Stimulated activated CD4-positive, alpha-beta T cell treated with anti-CD3 and anti-CD28 coated beads, Interleukin-4, amount 100 ng/mL, for 1 hour (primary cell): Measurements from ENCODE around the gene LIMS1.
"Not testable (repeated sequence)": the region's sequence is repeated elsewhere in the genome, so short reads cannot be mapped to it uniquely, and the experiment has no call there.

ENCODE experiments used
- DNase-seq: peaks from one replicate; pipeline ENCODE4 v3.0.0-alpha.2; 2020

The LIMS1 gene

DNA sequence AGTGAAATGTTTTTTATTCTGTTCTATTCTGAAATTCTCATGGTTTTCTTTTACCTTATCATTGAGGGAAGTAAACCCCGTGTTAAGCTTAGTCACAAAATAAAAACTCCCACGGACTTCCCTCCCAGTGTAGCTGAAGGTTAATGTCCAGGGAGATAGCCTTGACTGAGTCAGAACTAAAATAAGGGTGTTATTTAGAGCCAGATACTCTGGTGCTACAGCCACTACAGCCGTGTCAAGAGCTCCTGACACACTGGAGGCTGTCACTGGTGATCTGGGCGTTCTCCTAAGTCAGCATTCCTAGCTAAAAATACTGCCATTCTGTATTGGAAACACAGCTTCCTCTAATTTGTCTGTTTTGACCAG is 103.0 kb downstream of the LIMS1 start:
- no peak for DNase-seq

DNA sequence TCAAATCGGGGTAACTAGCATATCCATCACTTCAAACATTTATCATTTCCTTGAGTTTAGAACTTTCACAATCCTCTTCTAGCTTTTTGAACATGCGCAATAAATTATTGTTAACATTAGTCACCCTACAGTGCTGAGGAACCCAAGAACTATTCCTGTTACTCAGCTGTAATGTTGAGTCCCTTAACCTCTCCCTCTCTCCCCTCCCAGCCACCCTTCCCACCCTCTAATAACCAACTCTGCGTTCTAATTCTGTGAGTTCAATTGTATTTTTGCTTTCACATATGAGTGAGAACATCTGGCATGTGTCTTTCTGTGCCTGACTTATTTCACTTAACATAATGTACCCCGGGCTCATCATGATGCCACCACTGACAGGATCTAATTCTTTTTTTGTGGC is 106.5 kb downstream of the LIMS1 start:
- DNase-seq, result no peak

DNA sequence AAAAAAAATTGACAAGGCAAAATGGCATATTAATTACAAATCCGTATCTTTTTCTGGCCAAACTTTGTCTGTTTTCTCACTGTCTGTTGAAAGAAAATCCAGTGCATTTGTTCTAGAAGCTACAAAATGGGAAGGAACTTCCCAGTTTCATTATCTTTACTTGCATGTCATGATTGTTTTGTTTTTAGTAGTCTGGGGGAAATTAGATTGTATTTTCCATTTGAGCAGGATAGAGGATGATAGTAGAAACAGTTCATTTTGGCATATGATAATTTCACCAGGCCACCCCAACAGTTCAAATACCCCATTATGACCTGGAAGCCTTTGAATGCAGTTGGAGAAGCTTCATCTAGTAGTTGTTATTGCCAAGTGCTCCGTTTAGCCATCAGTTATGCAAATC is 107.5 kb downstream of the LIMS1 start:
- DNase-seq, result no peak

DNA sequence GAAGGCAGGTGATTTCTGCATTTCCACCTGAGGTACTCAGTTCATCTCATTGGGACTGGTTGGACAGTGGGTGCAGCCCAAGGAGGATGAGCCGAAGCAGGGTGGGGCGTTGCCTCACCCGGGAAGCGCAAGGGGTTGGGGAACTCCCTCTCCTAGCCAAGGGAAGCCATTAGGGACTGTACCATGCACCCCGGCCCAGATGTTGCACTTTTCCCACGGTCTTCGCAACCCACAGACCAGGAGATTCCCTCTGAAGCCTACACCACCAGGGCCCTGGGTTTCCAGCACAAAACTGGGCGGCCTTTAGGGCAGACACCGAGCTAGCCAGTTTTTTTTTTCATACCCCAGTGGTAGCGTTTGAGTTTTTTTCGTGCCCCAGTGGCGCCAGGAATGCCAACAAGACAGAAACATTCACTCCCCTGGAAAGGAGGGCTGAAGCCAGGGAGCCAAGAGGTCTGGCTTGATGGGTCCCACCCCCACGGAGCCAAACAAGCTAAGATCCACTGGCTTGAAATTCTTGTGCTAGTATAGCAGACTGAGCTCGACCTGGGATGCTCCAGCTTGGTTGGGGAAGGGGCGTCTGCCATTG is 109.1 kb downstream of the LIMS1 start:
- DNase-seq, result no peak

DNA sequence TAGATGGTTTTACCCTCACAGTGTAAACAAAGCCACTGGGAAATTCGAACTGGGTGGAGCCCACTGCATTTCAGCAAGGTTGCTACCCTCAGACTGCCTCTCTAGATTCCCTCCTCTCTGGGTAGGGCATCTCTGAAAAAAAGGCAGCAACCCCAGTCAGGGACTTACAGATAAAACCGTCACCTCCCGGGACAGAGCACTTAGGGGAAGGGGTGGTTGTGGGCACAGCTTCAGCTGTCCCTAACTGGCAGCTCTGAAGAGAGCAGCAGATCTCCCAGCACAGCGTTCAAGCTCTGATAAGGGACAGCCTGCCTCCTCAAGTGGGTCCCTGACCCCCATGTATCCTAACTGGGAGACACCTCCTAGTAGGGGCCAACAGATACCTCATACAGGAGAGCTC is 109.6 kb downstream of the LIMS1 start:
- not testable (repeated sequence) for DNase-seq

DNA sequence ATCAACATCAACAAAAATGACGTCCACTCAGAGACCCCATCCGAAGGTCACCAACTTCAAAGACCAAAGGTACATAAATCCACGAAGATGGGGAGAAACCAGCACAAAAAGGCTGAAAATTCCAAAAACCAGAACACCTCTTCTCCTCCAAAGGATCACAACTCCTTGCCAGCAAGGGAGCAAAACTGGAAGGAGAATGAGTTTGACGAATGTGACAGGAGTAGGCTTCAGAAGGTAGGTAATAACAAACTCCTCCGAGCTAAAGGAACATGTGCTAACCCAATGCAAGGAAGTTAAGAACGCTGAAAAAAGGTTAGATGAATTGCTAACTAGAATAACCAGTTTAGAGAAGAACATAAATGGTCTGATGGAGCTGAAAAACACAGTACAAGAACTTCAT is 110.2 kb downstream of the LIMS1 start:
- DNase-seq, result not testable (repeated sequence)

DNA sequence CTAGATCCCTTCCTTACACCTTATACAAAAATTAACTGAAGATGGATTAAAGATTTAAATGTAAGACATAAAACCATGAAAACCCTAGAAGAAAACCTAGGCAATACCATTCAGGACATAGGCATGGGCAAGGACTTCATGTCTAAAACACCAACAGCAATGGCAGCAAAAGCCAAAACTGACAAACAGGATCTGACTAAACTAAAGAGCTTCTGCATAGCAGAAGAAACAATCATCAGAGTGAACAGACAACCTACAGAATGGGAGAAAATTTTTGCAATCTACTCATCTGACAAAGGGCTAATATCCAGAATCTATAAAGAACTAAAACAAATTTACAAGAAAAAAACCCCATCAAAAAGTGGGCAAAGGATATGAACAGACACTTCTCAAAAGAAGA is 114.5 kb downstream of the LIMS1 start:
- not testable (repeated sequence) for DNase-seq

DNA sequence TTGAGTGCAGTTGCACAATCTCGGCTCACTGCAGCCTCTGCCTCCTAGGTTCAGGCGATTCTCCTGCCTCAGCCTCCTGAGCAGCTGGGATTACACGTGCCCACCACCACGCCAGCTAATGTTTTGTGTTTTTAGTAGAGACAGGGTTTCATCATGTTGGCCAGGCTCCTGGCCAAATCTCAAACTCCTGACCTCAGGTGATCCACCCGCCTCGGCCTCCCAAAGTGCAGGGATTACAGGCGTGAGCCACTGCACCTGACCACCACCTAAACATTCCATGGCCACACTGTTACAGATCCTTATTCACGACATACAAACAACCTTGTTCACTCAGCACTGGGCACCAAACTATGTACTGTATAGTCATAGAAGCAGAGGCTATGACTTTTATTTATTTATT is 116.2 kb downstream of the LIMS1 start:
- DNase-seq, result not testable (repeated sequence)

DNA sequence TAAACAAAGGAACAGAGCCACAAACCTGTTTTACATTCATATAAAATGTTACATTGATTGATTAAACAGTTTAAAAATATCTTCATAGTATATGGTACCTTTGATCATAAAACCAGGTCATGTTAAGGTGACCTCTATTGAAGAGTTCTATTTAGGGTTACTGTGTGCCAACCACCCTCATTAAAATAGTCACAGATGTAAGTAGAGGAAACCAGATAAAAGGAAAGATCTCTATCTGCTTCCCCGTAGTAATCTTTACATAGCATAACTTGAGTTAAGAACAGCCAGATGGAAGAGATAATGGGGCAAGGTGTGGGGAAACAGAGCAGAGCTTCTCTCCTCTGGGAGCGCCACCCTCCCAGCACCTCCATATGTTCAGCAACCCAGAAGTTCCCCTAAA is 117.2 kb downstream of the LIMS1 start:
- not testable (repeated sequence) for DNase-seq

DNA sequence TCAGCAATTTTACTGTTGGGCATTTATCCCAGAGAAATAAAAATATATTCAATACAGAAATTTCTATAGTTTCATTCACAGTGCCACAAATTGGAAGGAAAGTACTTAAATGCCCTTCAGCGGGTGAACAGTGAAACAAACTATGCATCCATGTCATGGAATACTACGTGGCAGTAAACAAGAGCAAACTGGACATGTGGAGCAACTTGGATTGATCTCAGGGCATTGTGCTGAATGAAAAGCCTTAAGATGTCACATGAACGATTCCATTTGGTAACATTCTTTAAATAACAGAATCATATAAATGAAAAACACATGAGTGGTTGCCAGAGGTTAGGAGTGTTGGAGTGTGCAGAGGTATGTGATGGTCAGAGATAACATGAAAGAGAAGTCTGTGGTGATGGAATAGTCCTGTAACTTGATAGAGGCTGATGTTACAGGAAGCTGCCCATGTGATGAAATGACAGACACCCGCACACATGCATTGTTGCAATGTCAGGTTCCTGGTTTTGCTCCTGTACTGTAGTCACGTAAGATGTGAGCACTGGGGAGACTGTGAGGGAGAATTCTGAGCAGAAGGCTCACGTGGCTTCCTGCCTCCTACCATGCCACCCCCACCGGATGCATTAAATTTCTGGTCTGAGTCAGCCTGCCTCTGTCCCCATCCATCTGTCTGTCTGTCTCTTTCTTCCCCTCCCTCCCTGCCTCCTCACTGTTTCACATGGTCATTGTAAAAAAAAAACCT is 118.1 kb downstream of the LIMS1 start:
- DNase-seq, result peak; percentile 20

DNA sequence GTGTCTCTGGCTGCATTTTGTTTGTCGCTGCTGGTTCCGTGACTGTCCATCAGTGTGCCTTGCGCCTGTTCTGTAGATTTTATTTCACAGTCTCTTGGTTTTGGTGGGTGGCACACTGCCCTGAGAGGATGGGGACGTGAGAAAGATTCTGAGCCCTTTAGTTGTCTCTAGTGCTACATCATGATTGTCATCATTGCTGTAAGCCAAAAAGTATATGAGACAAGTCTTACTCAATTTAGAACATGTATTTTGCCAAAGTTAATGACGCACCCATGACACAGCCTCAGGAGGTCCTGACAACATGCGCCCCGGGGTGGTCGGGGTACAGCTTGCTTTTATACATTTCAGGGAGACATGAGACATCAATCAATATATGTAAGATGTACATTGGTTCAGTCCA is 119.2 kb downstream of the LIMS1 start:
- DNase-seq, result not testable (repeated sequence)

DNA sequence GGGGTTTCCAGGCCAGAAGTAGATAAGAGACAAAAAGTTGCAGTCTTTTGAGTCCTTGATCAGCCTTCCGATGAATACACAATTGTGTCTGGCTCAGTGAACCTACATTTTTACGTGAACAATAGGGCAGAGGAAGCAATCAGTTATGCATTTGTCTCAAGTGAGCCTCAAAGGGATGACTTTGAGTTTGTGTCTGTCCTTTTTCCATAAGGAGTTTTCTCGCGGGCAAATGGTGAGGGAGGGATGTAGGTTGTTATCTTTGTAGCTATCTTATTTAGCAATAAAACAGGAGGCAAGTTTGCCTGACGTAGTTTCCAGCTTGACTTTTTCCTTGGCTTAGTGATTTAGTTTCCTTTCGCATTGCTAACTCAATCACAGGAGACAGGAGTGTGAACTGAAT is 119.6 kb downstream of the LIMS1 start:
- DNase-seq, result not testable (repeated sequence)

DNA sequence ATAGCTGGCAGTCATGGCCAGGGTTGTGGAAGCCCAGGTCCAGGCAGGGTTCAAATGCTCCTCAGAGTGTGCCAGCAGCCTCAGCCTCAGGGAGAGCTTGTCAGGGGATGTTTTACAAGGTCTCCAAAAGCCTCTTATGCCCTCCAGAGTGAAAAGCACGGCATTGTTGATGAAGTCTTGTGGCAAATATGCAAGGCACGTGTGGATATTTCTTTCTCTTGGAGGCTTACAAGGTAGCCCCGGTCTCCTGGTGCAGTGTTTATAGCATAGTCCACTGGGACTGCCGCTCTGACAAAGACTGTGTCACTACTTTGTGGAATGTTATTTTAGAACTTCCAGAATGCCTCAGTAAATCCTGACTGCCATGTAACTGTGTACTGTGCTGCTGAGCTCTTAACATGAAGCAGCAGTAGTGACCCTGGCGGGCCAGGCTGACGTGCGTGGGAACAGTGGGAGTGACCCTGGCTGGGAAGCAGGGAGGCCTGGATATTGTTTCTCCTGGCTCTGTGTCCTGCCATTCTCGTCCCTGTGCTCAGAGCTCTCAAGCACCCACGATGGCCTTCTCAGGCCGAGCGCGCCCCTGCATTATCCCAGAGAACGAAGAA is 120.4 kb downstream of the LIMS1 start:
- DNase-seq, result not testable (repeated sequence)

DNA sequence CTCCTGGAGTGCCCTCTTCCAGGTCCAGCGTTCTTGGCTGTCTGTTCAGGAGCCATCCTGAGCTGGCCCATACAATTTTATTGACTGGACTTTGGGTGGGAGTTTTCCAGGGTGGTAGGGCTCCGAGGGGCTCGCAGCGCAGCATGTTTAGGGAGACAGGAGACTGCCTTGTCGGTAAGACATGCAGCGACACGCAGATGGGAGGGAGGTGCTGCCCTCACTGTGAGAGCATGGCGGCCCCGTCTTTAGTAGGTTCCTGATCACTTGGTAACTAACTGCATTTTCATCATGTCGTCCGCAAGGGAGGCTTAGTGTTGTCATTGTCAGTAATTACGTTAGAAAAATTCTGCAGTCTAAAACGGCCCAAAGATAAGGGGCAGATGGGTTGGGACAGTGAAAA is 121.0 kb downstream of the LIMS1 start:
- DNase-seq, result not testable (repeated sequence)

DNA sequence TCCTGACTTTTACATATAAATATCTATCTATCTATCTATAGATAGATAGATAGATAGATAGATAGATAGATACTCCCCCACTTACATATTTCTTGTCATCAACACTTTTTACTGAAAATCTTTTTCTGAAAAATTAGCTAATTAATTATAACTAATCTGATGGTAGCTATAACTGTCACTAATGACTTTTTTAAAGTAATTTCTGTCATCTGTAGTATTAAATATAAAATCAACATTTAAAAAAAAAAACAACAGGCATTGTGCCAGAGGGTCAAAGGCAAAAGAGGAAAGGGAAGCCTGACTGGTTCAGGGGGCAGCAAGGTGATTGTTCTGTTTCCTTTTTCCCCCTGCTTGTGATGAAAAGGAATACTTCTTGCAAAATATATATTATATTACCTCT is 122.0 kb downstream of the LIMS1 start:
- DNase-seq, result not testable (repeated sequence)

DNA sequence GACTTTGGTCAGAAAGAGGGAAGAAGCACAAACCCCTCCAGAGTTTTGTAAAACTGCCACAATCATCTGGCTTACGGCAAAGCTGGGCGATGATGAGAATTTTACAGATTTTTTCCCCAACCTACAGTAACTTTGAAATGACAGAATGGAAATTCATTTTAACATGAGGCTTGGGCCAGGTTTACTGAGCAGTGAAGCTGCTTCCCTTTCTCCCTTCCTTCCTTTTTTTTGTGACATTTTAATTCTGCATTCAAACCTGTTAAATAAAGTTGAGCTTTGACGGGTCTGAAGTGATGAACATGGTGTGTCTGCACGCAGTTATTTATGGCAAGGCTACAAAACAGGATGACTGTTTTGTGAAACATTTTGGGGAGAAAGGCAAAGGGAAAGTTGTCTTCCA is 123.2 kb downstream of the LIMS1 start:
- not testable (repeated sequence) for DNase-seq

DNA sequence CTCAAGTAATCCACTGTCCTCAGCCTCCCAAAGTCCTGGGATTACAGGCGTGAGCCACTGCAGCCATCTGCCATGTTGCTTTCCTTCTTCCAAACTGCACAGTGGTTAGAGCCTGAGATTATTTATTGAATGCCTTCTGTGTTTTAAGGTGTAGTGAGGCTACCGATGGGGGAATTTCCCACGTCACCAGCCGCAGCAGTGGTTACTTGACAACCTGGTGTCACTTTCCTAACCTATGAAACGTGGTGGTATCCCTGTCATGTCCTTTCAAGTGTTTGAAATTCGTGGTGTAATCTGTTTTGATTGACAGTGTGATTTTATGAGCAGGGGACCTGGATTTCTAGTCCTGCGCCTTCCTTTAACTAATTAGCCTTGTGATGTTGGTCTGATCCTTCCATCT is 124.3 kb downstream of the LIMS1 start:
- DNase-seq, result not testable (repeated sequence)

DNA sequence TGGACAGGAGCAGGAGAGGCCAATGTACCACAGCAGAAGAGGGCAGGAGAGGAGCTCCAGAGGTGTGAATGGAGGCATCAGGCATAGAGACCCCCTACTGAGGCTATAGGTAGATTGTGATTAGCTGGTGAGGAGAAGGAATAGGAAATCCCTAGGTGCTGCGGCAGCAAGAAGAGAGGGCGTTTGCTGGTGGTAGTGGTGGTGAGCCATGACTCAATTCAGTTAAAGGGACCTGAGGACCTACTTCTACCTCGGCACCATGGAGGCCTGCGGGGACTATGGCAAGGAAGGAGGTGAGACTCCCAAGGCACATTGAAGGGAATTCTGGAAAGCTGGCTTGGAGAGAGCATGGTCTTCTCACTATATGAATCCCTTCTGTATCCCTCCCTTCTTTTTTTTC is 127.2 kb downstream of the LIMS1 start:
- DNase-seq, result not testable (repeated sequence)

DNA sequence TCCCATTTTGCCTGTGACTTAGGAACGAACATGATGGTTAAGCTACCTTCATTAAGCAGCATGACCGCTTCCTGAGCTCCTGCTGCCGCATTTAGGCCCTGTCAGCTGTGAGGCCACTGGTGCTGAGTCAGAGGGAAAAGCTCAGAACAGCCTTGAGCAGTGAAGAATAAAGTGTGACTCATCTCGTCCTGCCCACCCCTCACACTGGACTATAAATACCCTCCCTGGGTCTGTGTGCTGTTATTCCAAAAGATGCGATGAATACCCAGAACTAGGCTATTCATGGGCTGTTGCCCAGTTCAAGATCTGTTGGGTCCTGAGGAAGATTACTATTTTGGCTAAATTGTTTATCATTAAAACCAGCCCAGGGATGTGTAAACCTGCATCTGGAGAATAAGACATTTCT is 127.9 kb downstream of the LIMS1 start:
- not testable (repeated sequence) for DNase-seq

DNA sequence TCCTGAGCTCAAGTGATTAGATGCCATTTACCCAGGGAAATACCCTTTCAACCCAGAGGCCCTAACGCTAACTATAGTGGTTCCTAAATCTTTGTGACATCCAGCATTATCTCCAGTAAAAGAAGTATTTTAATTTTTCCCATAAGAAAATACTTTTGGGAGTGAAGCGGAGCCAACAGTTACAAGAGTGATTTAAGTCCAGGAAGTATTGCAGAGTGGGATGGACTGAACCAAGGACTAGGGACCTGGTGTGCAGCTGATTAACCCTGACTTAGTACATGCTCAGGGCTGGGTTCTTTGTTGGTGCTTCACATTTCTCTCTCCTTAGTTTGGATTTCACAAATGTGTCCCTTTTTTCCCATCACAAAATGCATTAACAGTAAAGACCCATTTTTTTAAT is 129.1 kb downstream of the LIMS1 start:
- not testable (repeated sequence) for DNase-seq

DNA sequence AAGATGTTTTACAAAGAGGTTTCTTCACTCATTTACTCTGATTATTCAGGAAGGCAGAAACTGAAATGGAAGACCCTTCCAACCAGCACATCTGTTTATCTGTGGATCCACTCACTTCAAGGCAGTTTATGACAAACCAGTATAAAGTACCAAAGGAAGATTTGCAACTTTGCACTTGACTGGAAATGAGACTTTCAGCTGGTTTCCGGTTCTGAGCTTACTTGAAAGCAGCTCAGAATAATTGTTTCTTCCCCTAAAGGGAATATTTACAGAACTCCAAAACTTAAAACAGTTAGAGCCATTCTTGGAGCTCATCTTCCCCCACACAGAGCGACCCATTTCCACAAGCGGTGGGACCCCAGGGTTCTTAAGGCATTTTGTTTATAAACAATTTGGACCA is 129.8 kb downstream of the LIMS1 start:
- DNase-seq, result not testable (repeated sequence)

DNA sequence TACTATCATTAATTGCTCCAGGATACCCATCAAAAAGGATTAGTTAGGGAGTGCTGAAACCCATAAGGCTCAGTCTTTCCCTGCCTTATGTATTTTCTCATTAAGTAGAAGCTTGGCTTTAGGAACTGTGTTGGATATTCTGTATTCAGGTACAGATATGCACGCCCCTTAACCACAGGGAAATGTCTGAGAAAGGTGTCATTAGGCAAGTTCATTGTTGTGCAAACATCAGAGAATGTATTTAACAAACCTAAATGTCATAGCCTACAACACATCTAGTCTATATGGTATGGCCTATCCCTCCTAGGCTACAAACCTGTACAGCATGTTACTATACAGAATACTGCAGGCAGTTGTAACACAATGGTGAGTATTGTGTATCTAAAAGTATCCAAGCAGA is 130.7 kb downstream of the LIMS1 start:
- not testable (repeated sequence) for DNase-seq

DNA sequence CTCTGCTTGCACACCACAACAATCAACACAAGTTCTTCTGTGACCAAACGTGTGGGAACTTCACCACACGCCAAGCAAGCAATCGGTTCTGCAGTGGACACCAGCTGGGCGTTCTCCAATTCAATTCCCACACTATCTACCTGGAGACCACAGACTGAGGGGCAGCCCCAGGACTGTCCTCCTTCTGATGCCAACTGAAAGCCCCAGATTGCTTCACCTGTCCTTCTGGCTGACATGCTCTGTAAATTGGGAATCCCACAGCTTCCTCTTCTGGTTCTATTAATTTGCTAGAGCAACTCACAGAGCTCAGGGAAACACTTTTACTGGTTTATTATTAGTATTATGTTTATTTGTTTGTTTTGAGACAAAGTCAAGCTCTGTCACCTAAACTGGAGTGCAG is 131.7 kb downstream of the LIMS1 start:
- not testable (repeated sequence) for DNase-seq

DNA sequence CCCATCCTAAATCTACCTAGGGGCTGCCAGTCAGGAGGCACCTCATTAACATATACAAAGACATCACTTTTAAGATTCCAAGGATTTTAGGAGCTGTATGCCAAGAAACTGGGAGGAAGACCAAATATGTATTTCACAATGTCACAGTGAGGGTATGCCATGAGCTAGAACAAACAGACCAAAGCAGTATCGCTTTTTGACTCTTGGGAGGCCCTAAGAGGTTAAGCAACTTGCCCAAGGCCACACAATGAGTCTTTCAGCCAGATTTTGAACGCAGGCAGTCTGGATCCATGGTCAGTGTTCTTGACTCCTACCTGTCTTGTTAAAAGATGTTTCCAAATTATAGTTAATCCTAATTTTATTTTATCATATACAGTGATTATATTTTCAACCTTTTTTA is 132.9 kb downstream of the LIMS1 start:
- not testable (repeated sequence) for DNase-seq
